ENCODE results near the gene MCU.
"Not testable (repeated sequence)": the region's sequence is repeated elsewhere in the genome, so short reads cannot be mapped to it uniquely, and the experiment has no call there.

- TF ChIP-seq NFYB (CRISPR knock-in tag; conservative IDR thresholded peaks at IDR 0.05; ENCODE audit: low read depth); ESRRA (CRISPR knock-in tag; IDR thresholded peaks at IDR 0.05; ENCODE audit: borderline replicate concordance); CTCF (IDR thresholded peaks at IDR 0.05); ATF3 (CRISPR knock-in tag; conservative IDR thresholded peaks at IDR 0.05); FOXJ3 (CRISPR knock-in tag; IDR thresholded peaks at IDR 0.05; ENCODE audit: borderline replicate concordance); FOXP1 (CRISPR knock-in tag; IDR thresholded peaks at IDR 0.05; ENCODE audit: borderline replicate concordance); NR2C2 (CRISPR knock-in tag; IDR thresholded peaks at IDR 0.05); USF2 (CRISPR knock-in tag; IDR thresholded peaks at IDR 0.05); ZNF121 (CRISPR knock-in tag; IDR thresholded peaks at IDR 0.05); ATF6 (CRISPR knock-in tag; IDR thresholded peaks at IDR 0.05); SP1 (CRISPR knock-in tag; conservative IDR thresholded peaks at IDR 0.05): not testable (repeated sequence)
Measured at GRCh38 chr10:72917803-72918332, 225.9 kb downstream of the MCU start.
